ENCODE data around the gene SGCA.
A peak's percentile ranks its signal among the peaks of the same experiment; 100 is the strongest.

Gene SGCA

DNA sequence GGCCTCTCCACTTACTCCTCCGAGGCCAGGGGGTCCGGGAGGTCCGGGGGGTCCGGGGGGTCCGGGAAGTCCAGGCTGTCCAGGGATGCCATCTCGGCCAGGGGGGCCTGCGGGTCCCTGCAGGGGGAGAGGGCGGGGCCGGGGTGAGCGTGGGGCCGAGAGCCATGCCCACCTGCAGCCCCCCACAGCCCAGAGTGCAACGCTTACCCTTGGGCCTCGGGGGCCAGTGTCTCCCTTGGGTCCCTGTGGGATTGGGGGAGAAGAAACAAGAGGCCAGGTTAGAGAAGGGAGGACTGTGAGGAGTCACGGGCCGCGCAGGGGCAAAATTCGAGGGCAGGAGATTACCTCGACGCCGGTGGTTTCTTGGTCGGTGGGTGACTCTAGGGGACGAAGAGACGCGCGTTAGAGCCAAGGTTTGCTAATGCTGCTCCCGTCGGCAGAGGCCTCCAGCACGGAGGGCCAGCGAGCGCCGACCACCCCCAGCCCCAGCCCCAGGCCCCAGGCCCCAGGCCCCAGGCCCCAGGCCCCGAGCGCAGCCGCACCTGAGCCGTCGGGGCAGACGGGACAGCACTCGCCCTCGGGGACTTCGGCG is 33.5 kb downstream of the SGCA start:
- Mint-ChIP-seq H3K27ac (peak overlapping the region; percentile 81 to 88), H3K4me3 (peak overlapping the region in 1 of 2 donors; percentile 82), H3K36me3 (ENCODE audit: insufficient read depth) (peaks cover 3% of the 10 kb centered on the region), H3K27me3 (peaks cover 51 to 60% of the 10 kb centered on the region in 2 donors), H3K9me3 (no peaks in the 10 kb centered on the region), H3K4me1 (ENCODE audit: low read depth in 2 of 2) (peaks cover 14 to 18% of the 10 kb centered on the region in 2 donors)
- no peak for DNase-seq
- ATAC-seq (replicated peaks) = no peak

DNA sequence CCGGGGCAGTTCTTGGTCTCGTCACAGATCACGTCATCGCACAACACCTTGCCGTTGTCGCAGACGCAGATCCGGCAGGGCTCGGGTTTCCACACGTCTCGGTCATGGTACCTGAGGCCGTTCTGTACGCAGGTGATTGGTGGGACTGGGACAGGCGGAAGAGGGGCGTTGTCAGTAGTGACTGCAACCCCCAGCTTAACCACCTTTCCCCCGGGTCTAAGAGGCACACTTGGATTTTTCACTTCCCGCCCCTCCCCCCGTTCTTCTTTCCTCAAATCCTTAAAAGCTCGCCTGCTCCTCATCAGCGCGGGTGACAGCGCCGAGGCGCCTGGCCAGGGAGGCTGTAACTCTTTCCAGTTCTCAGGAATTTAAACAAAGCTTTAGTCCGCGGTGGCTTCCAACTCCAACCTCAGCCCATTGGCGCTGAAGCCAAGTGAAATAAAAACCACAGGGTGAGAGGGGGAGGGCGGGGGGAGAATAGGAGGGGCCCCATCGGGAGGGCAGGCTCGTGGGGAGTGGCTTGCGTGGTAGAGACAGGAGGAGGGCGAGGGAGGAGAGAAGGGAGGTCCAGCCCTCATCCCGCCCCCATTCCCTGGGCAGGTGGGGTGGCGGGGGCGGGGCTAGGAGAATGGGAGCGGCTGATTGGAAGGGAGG is 34.1 kb downstream of the SGCA start:
- H3K27me3 Mint-ChIP-seq = peaks cover 55 to 64% of the 10 kb centered on the region in 2 donors
- ATAC-seq (replicated peaks) (peak; percentile 83), DNase-seq (peak; percentile 56 to 74 (median 71))
- H3K4me1 Mint-ChIP-seq (ENCODE audit: low read depth in 2 of 2) = peaks cover 14 to 18% of the 10 kb centered on the region in 2 donors
- peaks cover 3% of the 10 kb centered on the region for H3K36me3 Mint-ChIP-seq (ENCODE audit: insufficient read depth)
- H3K4me3 Mint-ChIP-seq = peak overlapping the region; percentile 80 to 82
- H3K27ac Mint-ChIP-seq = peak overlapping the region; percentile 81 to 88
- H3K9me3 Mint-ChIP-seq = no peaks in the 10 kb centered on the region

DNA sequence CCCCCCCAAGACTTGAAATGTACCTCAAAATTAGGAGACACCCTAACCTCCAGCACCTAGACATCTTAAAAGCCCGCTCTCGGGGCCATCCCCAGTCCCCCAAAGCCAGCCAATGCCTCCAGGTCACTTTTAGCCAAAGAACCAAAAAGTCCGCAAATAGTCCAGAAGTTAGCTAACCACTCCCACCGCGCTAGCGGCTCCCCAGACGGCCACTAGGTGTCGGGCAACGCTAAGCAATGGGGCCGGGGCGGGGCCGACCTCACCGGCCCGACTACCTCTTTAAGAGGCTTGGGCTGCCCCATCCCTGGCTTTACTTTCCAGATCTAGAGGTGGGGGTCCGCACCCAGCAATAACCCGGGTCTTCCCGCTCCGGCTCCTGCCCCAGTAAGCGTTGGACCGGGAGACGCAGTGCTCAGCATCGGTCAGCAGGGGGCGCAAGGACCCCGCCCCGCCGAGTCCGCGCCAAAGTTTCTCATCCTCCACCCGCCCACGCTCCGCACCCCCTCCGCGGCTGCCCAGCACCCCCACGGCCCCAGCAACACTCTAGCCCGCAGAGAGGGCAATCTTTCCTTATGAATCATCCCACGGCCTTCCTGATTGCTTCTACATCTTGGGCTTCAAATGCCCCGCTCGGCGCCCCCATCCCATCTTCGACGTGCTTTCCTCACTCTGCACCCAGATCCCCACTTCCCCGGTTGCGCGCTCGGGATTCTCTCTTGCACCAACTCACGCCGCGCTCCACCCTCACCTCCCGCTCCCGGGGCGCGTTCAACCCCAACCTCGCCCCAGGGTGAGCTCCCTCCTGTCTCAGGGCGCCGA is 34.9 kb downstream of the SGCA start:
- peak overlapping the region; percentile 80 to 82 for H3K4me3 Mint-ChIP-seq
- peaks cover 62 to 67% of the 10 kb centered on the region in 2 donors for H3K27me3 Mint-ChIP-seq
- H3K9me3 Mint-ChIP-seq = no peaks in the 10 kb centered on the region
- H3K27ac Mint-ChIP-seq = peak overlapping the region; percentile 81 to 88
- peaks cover 3% of the 10 kb centered on the region for H3K36me3 Mint-ChIP-seq (ENCODE audit: insufficient read depth)
- peaks cover 14 to 18% of the 10 kb centered on the region in 2 donors for H3K4me1 Mint-ChIP-seq (ENCODE audit: low read depth in 2 of 2)
- peak; percentile 78 to 85 (median 81) for DNase-seq
- ATAC-seq (replicated peaks) = peak; percentile 62

DNA sequence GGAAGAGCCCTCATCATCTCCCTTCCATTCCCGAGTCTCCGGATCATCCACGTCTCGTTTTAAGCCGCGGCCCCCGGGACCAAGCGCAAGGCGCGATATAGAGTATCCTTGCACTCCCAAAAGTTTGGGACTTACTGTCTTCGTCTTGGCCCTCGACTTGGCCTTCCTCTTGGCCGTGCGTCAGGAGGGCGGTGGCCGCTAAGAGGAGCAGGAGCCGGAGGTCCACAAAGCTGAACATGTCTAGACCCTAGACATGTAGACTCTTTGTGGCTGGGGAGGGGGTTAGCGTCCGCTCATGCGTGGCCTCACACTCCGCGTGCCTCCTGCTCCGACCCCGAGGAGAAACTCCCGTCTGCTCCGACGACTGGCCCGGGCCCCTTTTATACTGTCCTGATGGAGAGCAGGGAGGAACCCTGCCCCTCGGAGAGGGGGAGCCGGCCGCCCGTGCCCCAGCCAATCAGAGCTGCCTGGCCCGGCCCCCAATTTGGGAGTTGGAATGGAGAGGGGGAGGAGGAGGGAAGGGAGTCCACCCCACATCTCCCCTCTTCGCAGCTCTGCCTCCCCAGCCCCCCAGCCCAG is 35.6 kb downstream of the SGCA start, which contains the start of gene COL1A1:
TSS of gene COL1A1 (minus strand) at position 356 of the 579 bp plus-strand sequence. CDS start at position 238, 118 bp downstream.
- ATAC-seq (replicated peaks) = no peak
- Mint-ChIP-seq H3K4me3 (peak within 1 kb of the TSS; percentile 80 to 82), H3K27ac (peak within 1 kb of the TSS; percentile 81 to 88), H3K4me1 (ENCODE audit: low read depth in 2 of 2) (peaks cover 14 to 18% of the 10 kb centered on the region in 2 donors), H3K27me3 (peaks cover 69% of the 10 kb centered on the region in 2 donors), H3K9me3 (no peaks in the 10 kb centered on the region), H3K36me3 (ENCODE audit: insufficient read depth) (peaks cover 3% of the 10 kb centered on the region)
- no peak for DNase-seq

DNA sequence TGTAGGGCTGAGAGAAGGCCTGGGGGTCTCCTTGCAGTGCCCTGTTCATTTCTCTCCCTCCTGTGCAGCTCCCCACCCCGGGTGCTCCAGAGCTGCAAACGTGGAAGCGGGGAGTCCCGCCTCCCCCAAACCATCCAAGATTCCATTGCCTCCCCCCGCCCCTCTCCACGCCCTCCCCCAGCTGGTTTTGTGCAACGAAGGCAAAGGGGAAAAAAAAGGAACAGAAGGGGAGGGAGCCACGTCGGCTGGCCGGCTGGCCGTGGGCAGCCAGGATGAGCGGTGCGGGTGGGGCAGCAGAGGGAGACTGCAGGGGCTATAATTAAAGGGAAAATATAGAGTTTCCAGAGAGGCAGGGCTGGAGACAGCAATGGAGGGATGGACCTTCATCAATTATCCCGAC is 37.3 kb downstream of the SGCA start:
- Mint-ChIP-seq H3K9me3 (no peaks in the 10 kb centered on the region), H3K27ac (no peak overlapping the region), H3K36me3 (ENCODE audit: insufficient read depth) (peaks cover 3% of the 10 kb centered on the region), H3K4me1 (ENCODE audit: low read depth in 2 of 2) (peaks cover 19 to 23% of the 10 kb centered on the region in 2 donors), H3K4me3 (no peak overlapping the region), H3K27me3 (peaks cover 81 to 87% of the 10 kb centered on the region in 2 donors)
- ATAC-seq (replicated peaks) (no peak), DNase-seq (no peak)

DNA sequence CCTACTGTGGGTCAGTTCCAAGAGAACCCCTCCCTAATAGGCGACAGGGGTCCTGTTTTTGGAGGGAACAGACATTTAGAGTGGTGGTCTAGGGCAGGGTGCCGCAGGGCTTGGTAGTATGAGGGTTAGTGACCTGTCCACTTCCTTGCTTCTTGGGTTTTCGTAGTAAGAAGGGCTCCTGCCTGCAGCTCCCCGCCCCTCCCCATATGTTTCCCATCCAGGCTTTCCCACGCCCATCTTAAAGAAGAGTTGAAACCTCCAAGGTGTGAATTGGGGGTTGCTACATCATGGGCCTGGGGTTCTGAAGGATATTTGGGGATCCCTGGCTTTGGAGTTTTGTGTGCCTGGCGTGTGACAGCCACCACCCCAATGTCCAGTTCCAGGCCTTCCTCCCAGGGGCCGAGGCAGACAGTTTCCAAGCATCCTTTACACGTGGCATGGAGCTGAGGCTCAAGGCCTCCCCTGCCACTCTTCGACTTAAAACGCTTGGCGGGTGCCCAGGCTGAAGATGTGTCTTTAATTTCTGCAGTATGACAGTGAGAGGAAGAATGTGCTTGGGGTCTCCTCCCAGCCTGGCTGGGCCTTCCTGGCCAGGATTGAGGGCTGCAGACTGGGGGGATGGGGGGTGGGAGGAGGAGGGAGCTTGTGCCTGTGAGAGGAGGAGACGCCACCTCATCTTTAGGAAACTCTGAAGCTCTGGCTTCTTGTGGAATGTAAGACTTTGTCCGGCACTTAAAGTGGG is 38.0 kb downstream of the SGCA start:
- no peak for DNase-seq
- Mint-ChIP-seq H3K27ac (no peak overlapping the region), H3K9me3 (no peaks in the 10 kb centered on the region), H3K27me3 (peaks cover 82 to 87% of the 10 kb centered on the region in 2 donors), H3K4me1 (ENCODE audit: low read depth in 2 of 2) (peaks cover 13 to 18% of the 10 kb centered on the region in 2 donors), H3K36me3 (ENCODE audit: insufficient read depth) (peaks cover 3% of the 10 kb centered on the region), H3K4me3 (no peak overlapping the region)
- ATAC-seq (replicated peaks) = no peak

- Mint-ChIP-seq H3K4me1 (ENCODE audit: low read depth in 2 of 2) (peaks cover 13 to 18% of the 10 kb centered on the region in 2 donors), H3K27ac (no peak overlapping the region), H3K27me3 (peaks cover 87 to 92% of the 10 kb centered on the region in 2 donors), H3K4me3 (no peak overlapping the region), H3K9me3 (no peaks in the 10 kb centered on the region), H3K36me3 (ENCODE audit: insufficient read depth) (peaks cover 3% of the 10 kb centered on the region)
- ATAC-seq (replicated peaks) (no peak), DNase-seq (no peak)
These were observed 38.6 kb downstream of the SGCA start for GRCh38 chr17:50204431-50204830.

- no peak overlapping the region for H3K4me3 Mint-ChIP-seq
- H3K27me3 Mint-ChIP-seq = peaks cover 87 to 100% of the 10 kb centered on the region in 2 donors
- no peaks in the 10 kb centered on the region for H3K9me3 Mint-ChIP-seq
- peaks cover 3% of the 10 kb centered on the region for H3K36me3 Mint-ChIP-seq (ENCODE audit: insufficient read depth)
- no peak for ATAC-seq (replicated peaks)
- H3K27ac Mint-ChIP-seq = no peak overlapping the region
- DNase-seq = no peak
- H3K4me1 Mint-ChIP-seq (ENCODE audit: low read depth in 2 of 2) = peaks cover 13 to 14% of the 10 kb centered on the region in 2 donors
These were observed 39.5 kb downstream of the SGCA start for GRCh38 chr17:50205111-50205962.

- peaks cover 84 to 100% of the 10 kb centered on the region in 2 donors for H3K27me3 Mint-ChIP-seq
- no peak overlapping the region for H3K4me3 Mint-ChIP-seq
- H3K36me3 Mint-ChIP-seq (ENCODE audit: insufficient read depth) = peaks cover 3% of the 10 kb centered on the region
- no peak overlapping the region for H3K27ac Mint-ChIP-seq
- H3K9me3 Mint-ChIP-seq = no peaks in the 10 kb centered on the region
- DNase-seq (no peak), ATAC-seq (replicated peaks) (no peak)
- peaks cover 8 to 9% of the 10 kb centered on the region in 2 donors for H3K4me1 Mint-ChIP-seq (ENCODE audit: low read depth in 2 of 2)
These were observed 40.2 kb downstream of the SGCA start for GRCh38 chr17:50205963-50206505.

GRCh38 chr17:50206604-50207293 is 40.9 kb downstream of the SGCA start:
- H3K36me3 Mint-ChIP-seq (ENCODE audit: insufficient read depth) = peaks cover 3% of the 10 kb centered on the region
- no peaks in the 10 kb centered on the region for H3K9me3 Mint-ChIP-seq
- DNase-seq (no peak), ATAC-seq (replicated peaks) (no peak)
- no peak overlapping the region for H3K27ac Mint-ChIP-seq
- peaks cover 5% of the 10 kb centered on the region in 2 donors for H3K4me1 Mint-ChIP-seq (ENCODE audit: low read depth in 2 of 2)
- no peak overlapping the region for H3K4me3 Mint-ChIP-seq
- peaks cover 84 to 100% of the 10 kb centered on the region in 2 donors for H3K27me3 Mint-ChIP-seq

DNA sequence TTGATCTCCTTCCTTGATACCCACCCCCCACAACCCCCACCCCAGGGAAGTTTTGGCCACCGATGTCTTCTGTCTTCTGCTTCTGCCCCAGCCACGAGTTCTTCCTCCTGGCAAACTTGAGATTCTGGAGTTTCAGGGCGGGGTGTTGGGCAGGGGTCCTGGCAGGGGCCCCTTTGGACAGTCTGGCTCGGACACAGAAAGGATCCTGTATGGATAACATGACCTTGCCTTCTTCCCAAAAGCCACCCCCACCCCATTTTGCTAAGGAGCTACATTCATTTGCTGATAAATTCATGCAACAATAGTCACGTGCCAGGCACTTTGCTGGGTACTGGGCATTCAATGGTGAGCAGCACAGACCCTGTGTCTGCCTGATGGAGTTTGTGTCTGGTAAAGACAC is 41.5 kb downstream of the SGCA start:
- peaks cover 81 to 100% of the 10 kb centered on the region in 2 donors for H3K27me3 Mint-ChIP-seq

More for the DNA sequence above, 41.5 kb downstream of the SGCA start:
- peaks cover 3% of the 10 kb centered on the region for H3K36me3 Mint-ChIP-seq (ENCODE audit: insufficient read depth)
- H3K4me3 Mint-ChIP-seq = no peak overlapping the region
- no peaks in the 10 kb centered on the region for H3K9me3 Mint-ChIP-seq
- DNase-seq (no peak), ATAC-seq (replicated peaks) (no peak)
- H3K4me1 Mint-ChIP-seq (ENCODE audit: low read depth in 2 of 2) = peaks cover 5 to 6% of the 10 kb centered on the region in 2 donors
- H3K27ac Mint-ChIP-seq = no peak overlapping the region
